K562 (cell line): Measurements from ENCODE around the gene EMILIN3. TPM values are rescaled to one million over a fixed set of nuclear protein-coding genes. Genes with fewer than 3 reads are reported as not detected.

Experiments used
- ATAC-seq: fragments of 200-7000 bp; cut with Tn5 transposase; 3 replicates; pipeline ENCODE4 v1.9.1; 2020; ENCODE audit warnings: moderate library complexity
- BruUV-seq: library from RNA; stranded (reverse); fragments of 400-500 nt; replicated peaks from 2 replicates; lab custom pipeline; 2021; lab: Mats Ljungman, UMichigan
- CTCF ChIA-PET: fragments of 300-600 bp; formaldehyde crosslinking; extraction: SDS; loops from one replicate; lab custom pipeline; 2021; ENCODE audit warnings: low intra/inter-chr PET ratio; lab: Yijun Ruan, JAX
- POLR2A ChIA-PET: fragments of 300-600, 350-650 bp; sonication (Branson Sonifier 250); formaldehyde crosslinking; extraction: SDS; loops from one replicate; lab custom pipeline; 2021; ENCODE audit warnings: antibody characterized with exemption, inconsistent platforms; lab: Yijun Ruan, JAX
- DNase-seq, 4 experiments: peaks; one replicate each; pipeline versions ENCODE4 v3.0.0 to v3.0.0-alpha.2; 2011 to 2018; ENCODE audit warnings: low spot score in 3 of 4, mixed read lengths in 3 of 4; ENCODE audit errors: extremely low read depth in 1 of 4
- FAIRE-seq: peaks from 2 replicates; lab custom pipeline; 2011; peaks lifted over from hg19 to GRCh38; lab: Jason Lieb, UNC
- H2AFZ ChIP-seq: 2 replicates; pipeline ENCODE4 v1.6.0; 2011; ENCODE audit warnings: low read depth, low read length, control low read depth, inconsistent platforms
- H3K27ac ChIP-seq: fragments of 200-600 bp; 3 replicates; pipeline ENCODE4 v1.8.0; 2011; ENCODE audit warnings: low read depth, mild to moderate bottlenecking, control low read depth, inconsistent platforms, low read length, moderate library complexity, mixed read lengths; ENCODE audit errors: extremely low read depth
- H3K27me3 ChIP-seq, 2 experiments: fragments of 300-600 bp in 1 of 2; 2 replicates in 1 of 2; 3 replicates in 1 of 2; pipeline versions ENCODE4 v1.6.0 to v1.8.0; 2011; ENCODE audit warnings: inconsistent platforms in 2 of 2, low read length in 2 of 2, mild to moderate bottlenecking in 1 of 2, mixed read lengths in 1 of 2, moderate library complexity in 1 of 2; ENCODE audit not compliant: control insufficient read depth in 2 of 2, insufficient read depth in 2 of 2
- H3K36me3 ChIP-seq: fragments of 300-600 bp; 3 replicates; pipeline ENCODE4 v1.8.0; 2011; ENCODE audit warnings: mild to moderate bottlenecking, low read length, inconsistent platforms; ENCODE audit not compliant: control insufficient read depth, insufficient read depth
- H3K4me1 ChIP-seq, 2 experiments: fragments of 200-600 bp in 1 of 2; replicated peaks in 1 of 2; 2 replicates in 1 of 2; 3 replicates in 1 of 2; pipeline versions ENCODE4 v1.5.1 to v1.8.0; 2011; ENCODE audit warnings: inconsistent platforms in 2 of 2, low read length in 2 of 2, mild to moderate bottlenecking in 1 of 2, mixed read lengths in 1 of 2, moderate library complexity in 1 of 2; ENCODE audit not compliant: control insufficient read depth in 2 of 2, insufficient read depth in 2 of 2
- H3K4me2 ChIP-seq: 2 replicates; pipeline ENCODE4 v1.6.1; 2011; ENCODE audit warnings: low read length, control low read depth, inconsistent platforms, mixed read lengths; ENCODE audit not compliant: insufficient read depth
- H3K4me3 ChIP-seq: fragments of 200-600 bp; sonication (generic), shearing (Covaris generic); 2 replicates; pipeline ENCODE4 v1.5.1; 2016; ENCODE audit warnings: control low read depth, inconsistent platforms
- H3K79me2 ChIP-seq: fragments of 200-600 bp; 3 replicates; pipeline ENCODE4 v1.8.0; 2011; ENCODE audit warnings: low read length, inconsistent platforms; ENCODE audit not compliant: control insufficient read depth, insufficient read depth
- H3K9ac ChIP-seq, 2 experiments: 2 replicates each; pipeline versions ENCODE4 v1.6.0 to v1.6.1; 2011; ENCODE audit warnings: low read depth in 2 of 2, low read length in 2 of 2, control low read depth in 1 of 2, inconsistent platforms in 1 of 2, mild to moderate bottlenecking in 1 of 2, mixed read lengths in 1 of 2; ENCODE audit not compliant: insufficient read depth in 1 of 2
- H3K9me1 ChIP-seq: one replicate; pipeline ENCODE4 v1.6.0; 2011; ENCODE audit warnings: inconsistent platforms, mild to moderate bottlenecking, low read length, moderate library complexity; ENCODE audit not compliant: control insufficient read depth, insufficient read depth
- H3K9me3 ChIP-seq: replicated peaks from 2 replicates; pipeline ENCODE4 v1.5.1; 2011; ENCODE audit warnings: low read depth, low read length, inconsistent platforms; ENCODE audit not compliant: control insufficient read depth, insufficient read depth
- H4K20me1 ChIP-seq: replicated peaks from 2 replicates; pipeline ENCODE4 v1.6.1; 2011; ENCODE audit warnings: low read length, inconsistent platforms, mixed read lengths; ENCODE audit not compliant: control insufficient read depth, insufficient read depth
- BCOR ChIP-seq: fragments of 450-650 bp; IDR thresholded peaks from 2 replicates; pipeline ENCODE4 v1.6.1; 2016
- C11orf30 ChIP-seq: fragments of 450-650 bp; IDR thresholded peaks from 2 replicates; pipeline ENCODE4 v1.6.1; 2016; ENCODE audit warnings: low read depth, mild to moderate bottlenecking
- CHD4 ChIP-seq: fragments of 200-600 bp; sonication (generic); IDR thresholded peaks from 3 replicates; pipeline ENCODE4 v1.6.1; 2012; ENCODE audit warnings: low read depth, mild to moderate bottlenecking, mixed read lengths, low read length, inconsistent platforms; ENCODE audit not compliant: insufficient read depth, insufficient replicate concordance, poor library complexity, severe bottlenecking
- EP400 ChIP-seq: fragments of 450-650 bp; IDR thresholded peaks from 2 replicates; pipeline ENCODE4 v1.6.1; 2017; ENCODE audit warnings: antibody characterized with exemption, mild to moderate bottlenecking, moderate library complexity
- KDM1A ChIP-seq, 2 experiments: fragments of 450-650 bp; IDR thresholded peaks; 2 replicates each; pipeline ENCODE4 v1.6.1; 2016; ENCODE audit warnings: mild to moderate bottlenecking in 2 of 2
- NR4A1 ChIP-seq, 2 experiments: fragments of 250-450 bp in 1 of 2; fragments of 450-650 bp in 1 of 2; sonication (Bioruptor Pico) in 1 of 2; IDR thresholded peaks; 2 replicates each; pipeline versions ENCODE4 v1.4.0 to v1.6.1; 2016 to 2020; ENCODE audit warnings: mild to moderate bottlenecking in 2 of 2, missing compliant biosample characterization in 1 of 2, missing genetic modification characterization in 1 of 2, moderate library complexity in 1 of 2
- NRF1 ChIP-seq, 2 experiments: fragments of 450-650 bp; IDR thresholded peaks in 1 of 2; conservative IDR thresholded peaks in 1 of 2; 2 replicates each; pipeline ENCODE4 v1.6.1; 2014; ENCODE audit warnings: mild to moderate bottlenecking in 2 of 2
- POLR2A ChIP-seq: fragments of 450-650 bp; conservative IDR thresholded peaks from 2 replicates; pipeline ENCODE4 v1.6.1; 2016
- RBM25 ChIP-seq: fragments of 200-400 bp; formaldehyde crosslinking; IDR thresholded peaks from 2 replicates; pipeline ENCODE4 v1.6.1; 2018; ENCODE audit warnings: low read length, low read depth, moderate library complexity; ENCODE audit not compliant: severe bottlenecking
- ZFP36 ChIP-seq: fragments of 150-350 bp; IDR thresholded peaks from 2 replicates; pipeline ENCODE4 v1.6.1; 2018; ENCODE audit warnings: low read length, low read depth; ENCODE audit not compliant: partially characterized antibody
- WGBS: fragments of 100-300 bp; shearing (Covaris generic); methylation state at CpG from one replicate; pipeline ENCODE4 v1.1.6; 2016; ENCODE audit warnings: low coverage, mixed read lengths; ENCODE audit not compliant: insufficient coverage; ENCODE audit errors: missing lambda C conversion rate; 5-methylcytosine and 5-hydroxymethylcytosine counted together
- in situ Hi-C: fragments of 300-500 bp; cut with MboI; formaldehyde crosslinking; loops from 4 replicates; pipeline ENCODE4 v1.15.0; 2018; ENCODE audit warnings: inconsistent platforms, mixed read lengths
- intact Hi-C: fragments of 100-400 bp; cut with micrococcal nuclease; formaldehyde crosslinking; loops from 2 replicates; pipeline ENCODE4 v1.14.2; 2022
- polyA plus RNA-seq, 8 experiments: library from polyadenylated mRNA; depleted of rRNA in 4 of 8; stranded (reverse) in 5 of 8; unstranded in 3 of 8; fragments of >200 nt; fragmentation: Nextera tagmentation in 2 of 8; fragmentation: Illumina TruSeq in 1 of 8; extraction: Ambion mirVana in 2 of 8; extraction: Trizol in 1 of 8; gene quantifications; 2 replicates each; pipeline versions ENCODE4 v1.2.1 to v1.2.3, GENCODE V29; 2011 to 2014; ENCODE audit warnings: inconsistent platforms in 1 of 8, missing spikeins in 1 of 8
- total RNA-seq, 7 experiments: library from RNA; depleted of rRNA in 6 of 7; stranded (reverse); fragments of >200 nt in 6 of 7; fragmentation: Illumina TruSeq in 2 of 7; extraction: Trizol in 2 of 7; gene quantifications; 2 replicates each; pipeline versions ENCODE4 v1.2.1 to v1.2.3, GENCODE V29; 2011 to 2021; ENCODE audit warnings: low replicate concordance in 1 of 7
- TF ChIP-seq, protein P1 (sequence below): fragments of 450-650 bp; formaldehyde crosslinking; IDR thresholded peaks from 2 replicates; pipeline ENCODE4 v1.4.0; 2022; ENCODE audit warnings: missing genetic modification characterization

EMILIN3 gene
- total and polyA plus RNA-seq, 9 of the 15 experiments (the other 6 are each of a cell fraction or from before 2014, with no cell fraction given) = 0.01 to 0.07 TPM; not detected in 7

DNA sequence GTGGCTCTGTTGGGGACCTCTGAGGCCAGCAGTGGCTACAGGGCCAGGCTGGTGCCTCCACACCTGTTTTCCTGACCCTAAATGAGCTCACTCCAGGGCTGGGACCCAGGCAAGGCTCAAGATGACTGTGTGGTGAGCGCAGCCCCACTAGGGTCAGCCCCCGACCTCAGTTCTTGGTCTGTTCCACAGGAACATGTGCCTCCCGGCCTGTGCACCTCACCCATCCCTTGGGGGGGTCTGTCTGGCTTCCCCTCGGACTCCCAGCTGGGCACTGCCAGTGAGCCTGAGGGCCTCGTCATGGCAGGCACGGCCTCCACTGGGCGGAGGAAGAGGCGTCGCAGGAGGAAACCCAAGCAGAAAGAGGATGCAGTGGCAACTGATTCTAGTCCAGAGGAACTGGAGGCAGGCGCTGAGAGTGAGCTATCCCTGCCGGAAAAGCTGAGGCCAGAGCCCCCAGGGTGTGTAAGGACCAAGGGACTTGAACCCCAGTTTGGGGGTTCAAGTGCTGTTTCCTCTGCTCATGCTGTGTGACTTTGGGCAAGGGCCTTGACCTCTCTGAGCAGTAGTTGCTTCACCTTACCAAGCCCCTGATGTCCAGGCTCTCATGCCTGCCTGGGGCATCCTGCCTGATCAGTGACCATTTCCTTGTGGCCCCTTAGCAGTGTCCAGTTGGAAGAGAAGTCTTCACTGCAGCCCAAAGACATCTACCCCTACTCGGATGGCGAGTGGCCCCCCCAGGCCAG lies 18.0 kb downstream of the EMILIN3 start:
- Histone ChIP-seq H3K9me3 (no peaks in the 10 kb centered on the region), H3K27ac (no peak overlapping the region), H3K36me3 (0 out of 3 replicates have a peak, but pooled peaks cover 2% of the 10 kb centered on the region), H3K9ac (no peak overlapping the region), H3K79me2 (no peaks in the 10 kb centered on the region), H3K4me2 (no peak overlapping the region), H3K27me3 (no peaks in the 10 kb centered on the region), H3K4me1 (peaks cover 0 to 12% of the 10 kb centered on the region in 2 experiments; a peak in 1 of 5 replicates), H3K9me1 (no peaks in the 10 kb centered on the region), H2AFZ (no peak overlapping the region), H4K20me1 (no peaks in the 10 kb centered on the region; the same call in 1 of the 2 replicates), H3K4me3 (no peak overlapping the region)
- BruUV-seq = no TSS peak
- FAIRE-seq = no peak
- intact Hi-C loops = loop anchor here (10.0 kb wide), 1 partner anchor 266 kb away; the partner anchor contains the start of gene CHD6
- ATAC-seq = no peak
- in situ Hi-C loops = no loop called here
- TF ChIP-seq C11orf30 = no peak
- TF ChIP-seq CHD4 = no peak
- TF ChIP-seq, protein P1, sequence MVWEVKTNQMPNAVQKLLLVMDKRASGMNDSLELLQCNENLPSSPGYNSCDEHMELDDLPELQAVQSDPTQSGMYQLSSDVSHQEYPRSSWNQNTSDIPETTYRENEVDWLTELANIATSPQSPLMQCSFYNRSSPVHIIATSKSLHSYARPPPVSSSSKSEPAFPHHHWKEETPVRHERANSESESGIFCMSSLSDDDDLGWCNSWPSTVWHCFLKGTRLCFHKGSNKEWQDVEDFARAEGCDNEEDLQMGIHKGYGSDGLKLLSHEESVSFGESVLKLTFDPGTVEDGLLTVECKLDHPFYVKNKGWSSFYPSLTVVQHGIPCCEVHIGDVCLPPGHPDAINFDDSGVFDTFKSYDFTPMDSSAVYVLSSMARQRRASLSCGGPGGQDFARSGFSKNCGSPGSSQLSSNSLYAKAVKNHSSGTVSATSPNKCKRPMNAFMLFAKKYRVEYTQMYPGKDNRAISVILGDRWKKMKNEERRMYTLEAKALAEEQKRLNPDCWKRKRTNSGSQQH (CRISPR knock-in tag) = no peak
- peak; percentile 84 for TF ChIP-seq ZFP36
- TF ChIP-seq EP400 = no peak
- TF ChIP-seq RBM25 = peak; percentile 85
- TF ChIP-seq NRF1 (conservative IDR thresholded peaks at IDR 0.05 in 1 of 2, IDR thresholded peaks at IDR 0.05 in 1 of 2) = no peak
- TF ChIP-seq POLR2A = no peak
- TF ChIP-seq KDM1A (IDR thresholded peaks at IDR 0.05) = peak in 1 of 2 experiments; percentile 39; a peak in 2 of 4 replicates
- peak; percentile 68 for TF ChIP-seq BCOR
- no peak for TF ChIP-seq NR4A1 (CRISPR knock-in tag; IDR thresholded peaks at IDR 0.05)
- TF ChIP-seq NR4A1 (tag; IDR thresholded peaks at IDR 0.05) = no peak
- POLR2A ChIA-PET = no interaction called here
- WGBS = 63% methylated on average over 12 of the region's 13 CpGs
- no peak for DNase-seq
- CTCF ChIA-PET = no interaction called here
